Glutamatergic neuron (in vitro differentiated cells): Measurements from ENCODE around the gene OR4K17. TPM values are rescaled to one million over a fixed set of nuclear protein-coding genes. Genes with fewer than 3 reads are reported as not detected.
"Not testable (repeated sequence)": the region's sequence is repeated elsewhere in the genome, so short reads cannot be mapped to it uniquely, and the experiment has no call there.

ENCODE experiments used
- DNase-seq: peaks from one replicate; pipeline ENCODE4 v3.0.0; 2022
- H3K27ac Mint-ChIP-seq: one replicate; pipeline ENCODE4 v1.8.0; 2020; ENCODE audit warnings: mild to moderate bottlenecking, mixed read lengths, inconsistent platforms; ENCODE audit not compliant: unreplicated experiment
- H3K27me3 Mint-ChIP-seq: one replicate; pipeline ENCODE4 v1.8.0; 2020; ENCODE audit warnings: mild to moderate bottlenecking, moderate library complexity, mixed read lengths, inconsistent platforms; ENCODE audit not compliant: unreplicated experiment
- H3K36me3 Mint-ChIP-seq: one replicate; pipeline ENCODE4 v1.8.0; 2020; ENCODE audit warnings: mild to moderate bottlenecking, mixed read lengths, inconsistent platforms; ENCODE audit not compliant: unreplicated experiment
- H3K4me1 Mint-ChIP-seq: one replicate; pipeline ENCODE4 v1.8.0; 2020; ENCODE audit warnings: mild to moderate bottlenecking, low read depth, mixed read lengths, inconsistent platforms; ENCODE audit not compliant: unreplicated experiment
- H3K4me3 Mint-ChIP-seq: one replicate; pipeline ENCODE4 v1.8.0; 2020; ENCODE audit warnings: mild to moderate bottlenecking, mixed read lengths, inconsistent platforms; ENCODE audit not compliant: unreplicated experiment
- H3K9me3 Mint-ChIP-seq: one replicate; pipeline ENCODE4 v1.8.0; 2020; ENCODE audit warnings: mild to moderate bottlenecking, moderate library complexity, mixed read lengths, inconsistent platforms; ENCODE audit not compliant: unreplicated experiment
- long read RNA-seq: library from polyadenylated mRNA; unstranded; transcript quantifications from one replicate; pipeline ENCODE4 v2.0.0, GENCODE V29; 2020; ENCODE audit not compliant: unreplicated experiment
- total RNA-seq: library from RNA; stranded (reverse); fragmentation: NEBNext Ultra II Directional; extraction: Animal tissue kit (Norgen Biotek cat#: 25700); gene quantifications from one replicate; pipeline ENCODE4 v1.2.1, GENCODE V29; 2021; ENCODE audit not compliant: unreplicated experiment
- TF ChIP-seq, protein P1 (sequence below): fragments of 200-600 bp; sonication (generic); IDR thresholded peaks from one replicate; pipeline ENCODE4 v1.5.0; 2021; ENCODE audit not compliant: partially characterized antibody, unreplicated experiment

OR4K17 gene, protein sequence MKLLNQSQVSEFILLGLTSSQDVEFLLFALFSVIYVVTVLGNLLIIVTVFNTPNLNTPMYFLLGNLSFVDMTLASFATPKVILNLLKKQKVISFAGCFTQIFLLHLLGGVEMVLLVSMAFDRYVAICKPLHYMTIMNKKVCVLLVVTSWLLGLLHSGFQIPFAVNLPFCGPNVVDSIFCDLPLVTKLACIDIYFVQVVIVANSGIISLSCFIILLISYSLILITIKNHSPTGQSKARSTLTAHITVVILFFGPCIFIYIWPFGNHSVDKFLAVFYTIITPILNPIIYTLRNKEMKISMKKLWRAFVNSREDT
- total RNA-seq: not detected
- long read RNA-seq: 0 reads

DNA sequence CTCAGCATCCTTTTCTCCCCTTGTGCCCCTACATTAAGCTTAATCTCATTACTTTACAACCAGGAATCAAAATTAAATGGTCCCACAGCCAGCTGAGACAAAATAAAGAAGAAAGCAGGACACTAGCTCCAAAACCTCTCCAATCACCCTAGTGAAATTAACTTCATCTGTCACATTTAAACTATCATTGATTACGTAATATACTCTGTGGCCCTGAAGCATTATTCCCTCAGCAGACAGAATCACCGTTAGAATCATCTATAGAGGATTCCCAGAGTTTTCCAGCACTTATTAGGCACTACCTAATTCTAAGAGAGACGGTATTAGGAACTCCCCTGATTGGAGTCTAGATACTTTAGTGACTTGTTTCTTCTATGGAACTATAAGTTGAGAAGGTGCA is at the start of gene OR4K17:
Gene OR4K17, plus strand, starts transcription at position 302 of the 400 bp plus-strand sequence. CDS start 6,761 bp downstream, outside the sequence.
- peaks cover 5% of the 10 kb centered on the region for H3K9me3 Mint-ChIP-seq

DNA sequence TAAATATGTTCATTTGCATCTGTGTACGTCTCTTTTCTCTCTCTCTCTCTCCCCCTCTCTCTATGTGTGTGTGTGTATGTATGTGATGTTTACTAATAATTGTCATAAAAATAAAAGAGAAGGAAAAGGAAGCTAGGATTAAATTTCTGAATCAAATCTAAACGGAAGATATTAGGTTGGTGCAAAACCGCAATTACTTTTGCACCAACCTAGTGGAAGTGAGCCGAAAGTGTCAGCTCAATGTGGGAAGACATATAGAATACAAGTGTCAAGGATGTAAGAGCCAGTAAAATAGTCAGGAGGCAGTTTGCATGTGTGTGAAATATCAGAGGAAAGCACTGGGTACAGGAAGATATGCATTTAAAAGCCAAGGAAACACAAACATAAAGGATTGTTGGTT is 18.5 kb upstream of the OR4K17 start:
- TF ChIP-seq, protein P1, sequence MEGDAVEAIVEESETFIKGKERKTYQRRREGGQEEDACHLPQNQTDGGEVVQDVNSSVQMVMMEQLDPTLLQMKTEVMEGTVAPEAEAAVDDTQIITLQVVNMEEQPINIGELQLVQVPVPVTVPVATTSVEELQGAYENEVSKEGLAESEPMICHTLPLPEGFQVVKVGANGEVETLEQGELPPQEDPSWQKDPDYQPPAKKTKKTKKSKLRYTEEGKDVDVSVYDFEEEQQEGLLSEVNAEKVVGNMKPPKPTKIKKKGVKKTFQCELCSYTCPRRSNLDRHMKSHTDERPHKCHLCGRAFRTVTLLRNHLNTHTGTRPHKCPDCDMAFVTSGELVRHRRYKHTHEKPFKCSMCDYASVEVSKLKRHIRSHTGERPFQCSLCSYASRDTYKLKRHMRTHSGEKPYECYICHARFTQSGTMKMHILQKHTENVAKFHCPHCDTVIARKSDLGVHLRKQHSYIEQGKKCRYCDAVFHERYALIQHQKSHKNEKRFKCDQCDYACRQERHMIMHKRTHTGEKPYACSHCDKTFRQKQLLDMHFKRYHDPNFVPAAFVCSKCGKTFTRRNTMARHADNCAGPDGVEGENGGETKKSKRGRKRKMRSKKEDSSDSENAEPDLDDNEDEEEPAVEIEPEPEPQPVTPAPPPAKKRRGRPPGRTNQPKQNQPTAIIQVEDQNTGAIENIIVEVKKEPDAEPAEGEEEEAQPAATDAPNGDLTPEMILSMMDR: no peak
- no peak for DNase-seq
- Mint-ChIP-seq H3K36me3 (no peaks in the 10 kb centered on the region), H3K27me3 (no peaks in the 10 kb centered on the region), H3K9me3 (peaks cover 5% of the 10 kb centered on the region), H3K4me1 (no peaks in the 10 kb centered on the region), H3K4me3 (no peak overlapping the region), H3K27ac (no peak overlapping the region)

More for the DNA sequence above, at the start of gene OR4K17:
- TF ChIP-seq, protein P1: no peak
- Mint-ChIP-seq H3K4me3 (no peak within 1 kb of the TSS), H3K4me1 (no peaks in the 10 kb centered on the region), H3K27me3 (peaks cover 3% of the 10 kb centered on the region), H3K27ac (no peak within 1 kb of the TSS), H3K36me3 (no peaks in the 10 kb centered on the region)
- DNase-seq: no peak

DNA sequence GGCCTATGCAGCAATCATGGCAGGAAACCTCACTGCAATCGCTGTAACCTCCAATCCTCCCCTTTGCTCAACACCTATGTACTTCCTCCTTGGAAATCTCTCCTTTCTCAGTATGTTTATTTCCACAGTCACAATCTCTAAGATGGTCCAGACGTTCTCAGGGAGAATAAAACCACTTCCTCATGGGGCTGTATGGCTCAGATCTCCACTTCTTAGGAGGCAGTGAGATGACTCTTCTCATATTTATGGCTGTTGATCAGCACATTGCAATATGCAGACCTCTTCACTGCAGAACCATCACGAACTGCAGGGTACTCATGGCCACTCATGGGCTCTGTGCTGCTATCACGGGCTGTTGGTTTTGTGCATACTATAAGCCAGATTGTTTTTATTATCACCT is 17.1 kb upstream of the OR4K17 start:
- Mint-ChIP-seq H3K27me3 (no peaks in the 10 kb centered on the region), H3K4me1 (no peaks in the 10 kb centered on the region), H3K36me3 (no peaks in the 10 kb centered on the region), H3K9me3 (peaks cover 5% of the 10 kb centered on the region), H3K4me3 (no peak overlapping the region), H3K27ac (no peak overlapping the region)
- no peak for DNase-seq
- TF ChIP-seq, protein P1: no peak

DNA sequence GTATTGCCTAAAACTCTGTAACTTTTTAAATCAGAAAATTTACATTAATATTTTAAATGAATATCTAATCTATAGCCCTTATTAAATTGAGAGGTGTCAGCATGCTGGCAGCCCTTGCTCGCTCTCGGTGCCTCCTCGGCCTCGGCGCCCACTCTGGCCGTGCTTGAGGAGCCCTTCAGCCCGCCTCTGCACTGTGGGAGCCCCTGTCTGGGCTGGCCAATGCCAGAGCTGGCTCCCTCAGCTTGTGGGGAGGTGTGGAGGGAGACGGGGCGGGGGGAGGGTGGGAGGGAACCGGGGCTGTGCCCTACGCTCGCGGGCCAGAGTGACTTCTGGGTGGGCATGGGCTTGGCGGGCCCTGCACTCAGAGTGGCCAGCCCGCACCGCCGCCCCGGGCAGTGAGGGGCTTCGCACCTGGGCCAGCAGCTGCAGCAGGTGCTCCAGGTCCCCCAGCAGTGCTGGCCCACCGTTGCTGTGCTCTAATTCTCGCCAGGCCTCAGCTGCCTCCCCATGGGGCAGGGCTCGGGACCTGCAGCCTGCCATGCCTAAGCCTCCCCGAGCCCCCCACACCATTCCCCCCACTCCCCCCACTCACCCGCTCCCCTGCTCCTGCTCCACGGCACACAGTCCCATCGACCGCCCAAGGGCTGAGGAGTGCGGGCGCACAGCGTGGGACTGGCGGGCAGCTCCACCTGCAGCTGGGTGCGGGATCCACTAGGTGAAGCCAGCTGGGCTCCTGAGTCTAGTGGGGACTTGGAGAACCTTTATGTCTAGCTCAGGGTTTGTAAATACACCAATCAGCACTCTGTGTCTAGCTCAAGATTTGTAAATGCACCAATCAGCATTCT is 11.4 kb upstream of the OR4K17 start:
- H3K27me3 Mint-ChIP-seq, H3K27ac Mint-ChIP-seq, H3K4me3 Mint-ChIP-seq, H3K36me3 Mint-ChIP-seq, H3K4me1 Mint-ChIP-seq, DNase-seq, H3K9me3 Mint-ChIP-seq: not testable (repeated sequence)

DNA sequence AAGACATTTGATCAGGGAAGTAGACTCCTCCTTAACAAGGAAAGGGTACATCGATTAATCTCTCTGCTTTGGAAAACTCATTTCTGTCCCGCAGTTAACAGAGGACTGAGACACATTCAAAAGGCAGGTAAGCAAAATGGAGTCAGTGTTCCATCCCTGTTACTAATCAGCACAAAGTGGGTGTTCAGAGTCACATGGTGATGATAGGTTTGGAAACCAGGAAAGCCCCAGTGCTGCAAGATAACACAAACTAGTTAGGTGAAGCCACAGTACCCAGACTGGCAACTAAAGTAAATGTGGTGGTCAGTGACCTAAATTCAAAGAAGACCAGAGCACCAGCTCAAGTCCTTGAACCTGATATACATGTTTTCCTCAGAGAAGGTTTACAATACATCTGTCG is 1.8 kb downstream of the OR4K17 start:
- Mint-ChIP-seq H3K4me3 (no peak overlapping the region), H3K36me3 (no peaks in the 10 kb centered on the region), H3K4me1 (no peaks in the 10 kb centered on the region), H3K27ac (no peak overlapping the region), H3K9me3 (peaks cover 1% of the 10 kb centered on the region), H3K27me3 (no peaks in the 10 kb centered on the region)
- DNase-seq: no peak
- TF ChIP-seq, protein P1: no peak
